AG04449 (cell line): Measurements from ENCODE around the gene UQCRQ.
A peak's percentile ranks its signal among the peaks of the same experiment; 100 is the strongest.

Experiments
- CTCF ChIA-PET: fragments of 350-600 bp; formaldehyde crosslinking; extraction: SDS; loops from one replicate; lab custom pipeline; 2021; ENCODE audit warnings: antibody characterized with exemption; lab: Yijun Ruan, JAX
- POLR2A ChIA-PET: fragments of 400-600, 350-600 bp; formaldehyde crosslinking; extraction: SDS; loops from one replicate; lab custom pipeline; 2020; ENCODE audit warnings: antibody characterized with exemption, inconsistent platforms; lab: Yijun Ruan, JAX
- DNase-seq: peaks from one replicate; pipeline ENCODE4 v3.0.0-alpha.2; 2010; ENCODE audit warnings: low read depth, low spot score
- H3K4me3 ChIP-seq: 2 replicates; pipeline ENCODE4 v1.5.1; 2011; ENCODE audit warnings: low read depth, mild to moderate bottlenecking, control low read depth, low read length
- TF ChIP-seq, protein P1 (sequence below): IDR thresholded peaks from one replicate; pipeline ENCODE4 v1.5.1; 2011; ENCODE audit warnings: mild to moderate bottlenecking, moderate library complexity, low read length, control low read depth, inconsistent platforms; ENCODE audit not compliant: insufficient read depth; ENCODE audit errors: missing control alignments

The UQCRQ gene

DNA sequence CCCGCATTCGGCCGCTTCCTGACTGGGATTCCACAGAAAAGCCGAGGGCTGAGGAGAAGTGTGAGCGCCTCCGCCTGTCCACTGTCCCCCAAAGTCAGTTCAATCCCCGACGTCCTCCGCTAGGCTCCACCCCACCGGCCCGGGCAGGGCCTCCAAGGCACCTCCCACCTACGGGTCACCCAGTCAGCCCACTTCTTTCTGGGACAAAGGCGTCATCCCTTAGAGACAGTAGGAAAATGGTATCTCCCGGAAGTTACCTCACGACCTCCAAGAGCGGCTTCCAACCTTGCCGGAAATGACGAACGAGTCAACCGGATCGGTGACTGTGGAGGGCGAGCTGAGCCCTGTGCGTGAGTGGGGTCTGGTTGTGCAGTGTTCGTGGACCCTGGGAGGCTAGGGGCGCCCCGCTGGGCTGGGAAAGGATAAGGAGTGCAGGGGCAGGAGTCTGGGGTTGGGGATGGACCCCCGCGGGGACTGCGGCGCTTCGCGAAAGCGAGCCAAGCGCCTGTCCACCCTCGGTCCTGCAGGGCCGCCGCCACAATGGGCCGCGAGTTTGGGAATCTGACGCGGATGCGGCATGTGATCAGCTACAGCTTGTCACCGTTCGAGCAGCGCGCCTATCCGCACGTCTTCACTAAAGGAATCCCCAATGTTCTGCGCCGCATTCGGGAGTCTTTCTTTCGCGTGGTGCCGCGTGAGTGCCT is at the start of gene UQCRQ, which contains the start of gene GDF9:
TSS of gene UQCRQ (plus strand) at position 301 of the 704 bp plus-strand sequence. CDS start at position 541, 240 bp downstream.
TSS of gene GDF9 (minus strand) at position 128 of the 704 bp plus-strand sequence. CDS start 1,936 bp downstream, outside the sequence.
- TF ChIP-seq, protein P1, sequence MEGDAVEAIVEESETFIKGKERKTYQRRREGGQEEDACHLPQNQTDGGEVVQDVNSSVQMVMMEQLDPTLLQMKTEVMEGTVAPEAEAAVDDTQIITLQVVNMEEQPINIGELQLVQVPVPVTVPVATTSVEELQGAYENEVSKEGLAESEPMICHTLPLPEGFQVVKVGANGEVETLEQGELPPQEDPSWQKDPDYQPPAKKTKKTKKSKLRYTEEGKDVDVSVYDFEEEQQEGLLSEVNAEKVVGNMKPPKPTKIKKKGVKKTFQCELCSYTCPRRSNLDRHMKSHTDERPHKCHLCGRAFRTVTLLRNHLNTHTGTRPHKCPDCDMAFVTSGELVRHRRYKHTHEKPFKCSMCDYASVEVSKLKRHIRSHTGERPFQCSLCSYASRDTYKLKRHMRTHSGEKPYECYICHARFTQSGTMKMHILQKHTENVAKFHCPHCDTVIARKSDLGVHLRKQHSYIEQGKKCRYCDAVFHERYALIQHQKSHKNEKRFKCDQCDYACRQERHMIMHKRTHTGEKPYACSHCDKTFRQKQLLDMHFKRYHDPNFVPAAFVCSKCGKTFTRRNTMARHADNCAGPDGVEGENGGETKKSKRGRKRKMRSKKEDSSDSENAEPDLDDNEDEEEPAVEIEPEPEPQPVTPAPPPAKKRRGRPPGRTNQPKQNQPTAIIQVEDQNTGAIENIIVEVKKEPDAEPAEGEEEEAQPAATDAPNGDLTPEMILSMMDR, result peak; percentile 53
- CTCF ChIA-PET, result interaction anchor here (0.8 to 6.3 kb wide), 18 partner anchors 10 to 479 kb away, joined by 3 to 60 read pairs (median 4); partner anchors contain the start of genes KIF3A and SHROOM1
- POLR2A ChIA-PET, result interaction anchor here (0.8 to 1.0 kb wide), 2 partner anchors 11 to 13 kb away, joined by 3 to 4 read pairs; no protein-coding TSS in a partner anchor
- peak; percentile 98 for DNase-seq
- H3K4me3 ChIP-seq, result peak within 1 kb of the TSS; percentile 92

GRCh38 chr5:132817011-132817410 is 49.4 kb upstream of the UQCRQ start:
- ChIA-PET POLR2A (no interaction called here), CTCF (interaction anchor here (0.9 to 14.0 kb wide), 11 partner anchors 8 to 636 kb away, joined by 3 to 317 read pairs (median 4); partner anchors contain the start of genes CCNI2, GDF9, KIF3A and SHROOM1)

GRCh38 chr5:132819468-132819867 is 47.0 kb upstream of the UQCRQ start:
- CTCF ChIA-PET, result interaction anchor here (0.7 to 14.0 kb wide), 59 partner anchors 10 to 638 kb away, joined by 3 to 317 read pairs (median 7); partner anchors contain the start of genes CCNI2, IL13, KIF3A and SHROOM1
- TF ChIP-seq, protein P1, result no peak
- POLR2A ChIA-PET, result interaction anchor here (1.0 kb wide), 1 partner anchor 12 kb away, joined by 3 read pairs; no protein-coding TSS in a partner anchor
- no peak overlapping the region for H3K4me3 ChIP-seq
- DNase-seq, result no peak

More at GRCh38 chr5:132817011-132817410, 49.4 kb upstream of the UQCRQ start:
- TF ChIP-seq, protein P1, result no peak
- H3K4me3 ChIP-seq, result no peak overlapping the region
- DNase-seq, result no peak

GRCh38 chr5:132820162-132820754 is 46.2 kb upstream of the UQCRQ start:
- DNase-seq, result peak; percentile 37
- TF ChIP-seq, protein P1, result peak; percentile 82
- CTCF ChIA-PET, result interaction anchor here (0.7 to 14.0 kb wide), 67 partner anchors 9 to 639 kb away, joined by 3 to 317 read pairs (median 6); partner anchors contain the start of genes CCNI2, IL13, KIF3A and SHROOM1
- POLR2A ChIA-PET, result interaction anchor here (1.0 kb wide), 1 partner anchor 11 kb away, joined by 3 read pairs; no protein-coding TSS in a partner anchor
- no peak overlapping the region for H3K4me3 ChIP-seq

- POLR2A ChIA-PET, result no interaction called here
- DNase-seq, result no peak
- CTCF ChIA-PET, result interaction anchor here (0.8 to 14.0 kb wide), 40 partner anchors 8 to 640 kb away, joined by 3 to 317 read pairs (median 13); partner anchors contain the start of genes CCNI2, GDF9, KIF3A and SHROOM1
- TF ChIP-seq, protein P1, result no peak
- no peak overlapping the region for H3K4me3 ChIP-seq
Measured at GRCh38 chr5:132821350-132821749, 45.1 kb upstream of the UQCRQ start.

- POLR2A ChIA-PET, result no interaction called here
- DNase-seq, result no peak
- no peak overlapping the region for H3K4me3 ChIP-seq
- TF ChIP-seq, protein P1, result no peak
- CTCF ChIA-PET, result interaction anchor here (0.8 to 14.0 kb wide), 27 partner anchors 8 to 436 kb away, joined by 3 to 317 read pairs (median 14); partner anchors contain the start of genes CCNI2, GDF9, KIF3A and SHROOM1
Measured at GRCh38 chr5:132821791-132822190, 44.7 kb upstream of the UQCRQ start.
